Karpas-422 (cell line): ENCODE measurements around the gene ACVR2B. TPM values are rescaled to one million over a fixed set of nuclear protein-coding genes. Genes with fewer than 3 reads are reported as not detected.

ENCODE experiments used
- DNase-seq: peaks from one replicate; pipeline ENCODE4 v3.0.0-alpha.2; 2015
- H2AFZ ChIP-seq: fragments of 200-600 bp; sonication (generic); 2 replicates; pipeline ENCODE4 v1.6.1; 2014; ENCODE audit warnings: antibody characterized with exemption, low read length, mixed read lengths
- H3K27ac ChIP-seq: fragments of 200-600 bp; sonication (generic); 2 replicates; pipeline ENCODE4 v1.5.1; 2014; ENCODE audit warnings: mild to moderate bottlenecking, low read length, moderate library complexity
- H3K27me3 ChIP-seq: fragments of 200-600 bp; sonication (generic); 2 replicates; pipeline ENCODE4 v1.6.1; 2014; ENCODE audit warnings: low read length, mixed read lengths
- H3K36me3 ChIP-seq: fragments of 200-600 bp; sonication (generic); 2 replicates; pipeline ENCODE4 v1.6.1; 2014; ENCODE audit warnings: low read length, mixed read lengths; ENCODE audit not compliant: insufficient read depth
- H3K4me1 ChIP-seq: fragments of 200-600 bp; sonication (generic); 2 replicates; pipeline ENCODE4 v1.6.1; 2014; ENCODE audit warnings: mild to moderate bottlenecking, low read length, mixed read lengths
- H3K4me2 ChIP-seq: fragments of 200-600 bp; sonication (generic); 2 replicates; pipeline ENCODE4 v1.6.1; 2014; ENCODE audit warnings: low read length, low read depth, mild to moderate bottlenecking; ENCODE audit not compliant: poor library complexity, severe bottlenecking
- H3K4me3 ChIP-seq: fragments of 200-600 bp; sonication (generic); 2 replicates; pipeline ENCODE4 v1.5.1; 2014; ENCODE audit warnings: mild to moderate bottlenecking, antibody characterized with exemption, low read length, mixed read lengths
- H3K79me2 ChIP-seq: fragments of 200-600 bp; sonication (generic); 2 replicates; pipeline ENCODE4 v1.6.1; 2014; ENCODE audit warnings: mild to moderate bottlenecking, low read length, mixed read lengths
- H3K9ac ChIP-seq: fragments of 200-600 bp; sonication (generic); 2 replicates; pipeline ENCODE4 v1.6.0; 2014; ENCODE audit warnings: low read length
- H3K9me2 ChIP-seq: fragments of 200-600 bp; sonication (generic), shearing (Covaris generic); replicated peaks from 2 replicates; pipeline ENCODE4 v1.6.0; 2014; ENCODE audit warnings: mild to moderate bottlenecking, low read length, moderate library complexity; ENCODE audit not compliant: insufficient read depth
- H3K9me3 ChIP-seq: fragments of 300-700, 200-600 bp; sonication (generic); 2 replicates; pipeline ENCODE4 v1.6.1; 2014; ENCODE audit warnings: low read length, mixed read lengths
- H4K20me1 ChIP-seq: fragments of 200-600 bp; sonication (generic); 2 replicates; pipeline ENCODE4 v1.6.1; 2014; ENCODE audit warnings: mild to moderate bottlenecking, antibody characterized with exemption, low read length, low read depth; ENCODE audit not compliant: insufficient read depth
- total RNA-seq: library from RNA; depleted of rRNA; stranded (reverse); fragments of >200 nt; shearing (Covaris generic); gene quantifications from 2 replicates; pipeline ENCODE4 v1.2.3, GENCODE V29; 2014; ENCODE audit warnings: low replicate concordance

Gene ACVR2B
- total RNA-seq, 1 experiment from 2014 or later = 2.4 TPM

DNA sequence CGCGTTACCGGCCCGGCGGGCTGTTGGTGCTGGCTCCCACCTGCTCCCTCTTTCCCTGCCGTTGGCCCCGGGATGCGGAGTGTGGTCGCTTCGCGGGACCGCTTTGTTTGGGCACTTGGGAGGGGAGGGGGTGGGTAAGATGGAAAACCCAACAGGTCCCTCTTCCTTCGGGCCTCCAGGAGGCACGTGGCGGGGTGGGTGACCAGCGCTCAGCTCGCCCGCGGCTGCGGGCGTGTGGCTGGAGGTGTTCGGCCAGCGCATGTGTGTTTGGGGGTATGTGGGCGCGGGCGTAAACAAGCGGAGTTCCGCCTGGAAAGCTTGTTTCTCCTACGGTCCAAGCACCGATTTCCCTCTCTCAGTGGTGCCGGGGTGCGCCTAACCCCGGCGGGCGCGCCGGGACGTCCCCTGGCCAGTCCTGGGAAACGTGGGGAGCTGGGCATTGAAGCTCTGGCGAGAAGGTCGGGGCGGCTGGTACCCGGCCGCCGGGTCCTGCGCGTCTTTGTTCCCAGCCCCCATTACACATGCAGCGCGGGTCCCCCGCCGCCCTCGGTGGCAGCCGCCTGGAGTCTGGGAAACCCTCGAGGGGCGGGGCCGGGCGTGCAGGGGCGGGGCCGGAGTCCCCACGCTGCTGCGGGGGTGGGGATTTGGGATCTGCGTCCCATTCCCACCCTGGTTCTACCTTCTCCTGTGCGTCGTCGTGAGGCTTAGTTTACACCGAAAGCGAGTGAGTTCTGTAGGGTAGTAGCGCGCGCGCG, 1.4 kb downstream of the ACVR2B start:
- H3K4me1 ChIP-seq = peaks cover 23% of the 10 kb centered on the region
- no peaks in the 10 kb centered on the region for H3K36me3 ChIP-seq
- peak overlapping the region; percentile 80 for H3K4me2 ChIP-seq
- peak overlapping the region; percentile 75 for H3K9ac ChIP-seq
- DNase-seq = peak; percentile 48
- H3K9me2 ChIP-seq = no peaks in the 10 kb centered on the region
- peaks cover 23% of the 10 kb centered on the region; the same call in 1 of the 2 replicates for H4K20me1 ChIP-seq
- no peak overlapping the region for H3K27ac ChIP-seq
- no peaks in the 10 kb centered on the region for H3K9me3 ChIP-seq
- no peaks in the 10 kb centered on the region for H3K79me2 ChIP-seq
- H2AFZ ChIP-seq = no peak overlapping the region
- no peaks in the 10 kb centered on the region; the same call in 1 of the 2 replicates for H3K27me3 ChIP-seq
- H3K4me3 ChIP-seq = peak overlapping the region; percentile 81

GRCh38 chr3:38455639-38456430, 2.1 kb downstream of the ACVR2B start:
- Histone ChIP-seq H3K4me3 (peak overlapping the region; percentile 81), H4K20me1 (peaks cover 23% of the 10 kb centered on the region; the same call in 1 of the 2 replicates), H2AFZ (no peak overlapping the region), H3K79me2 (no peaks in the 10 kb centered on the region), H3K9ac (peak overlapping the region; percentile 75; the same call in 1 of the 2 replicates), H3K27me3 (no peaks in the 10 kb centered on the region; the same call in 1 of the 2 replicates), H3K9me3 (no peaks in the 10 kb centered on the region), H3K9me2 (no peaks in the 10 kb centered on the region), H3K36me3 (no peaks in the 10 kb centered on the region), H3K27ac (no peak overlapping the region), H3K4me2 (peak overlapping the region; percentile 80), H3K4me1 (peaks cover 23% of the 10 kb centered on the region)
- DNase-seq = no peak

DNA sequence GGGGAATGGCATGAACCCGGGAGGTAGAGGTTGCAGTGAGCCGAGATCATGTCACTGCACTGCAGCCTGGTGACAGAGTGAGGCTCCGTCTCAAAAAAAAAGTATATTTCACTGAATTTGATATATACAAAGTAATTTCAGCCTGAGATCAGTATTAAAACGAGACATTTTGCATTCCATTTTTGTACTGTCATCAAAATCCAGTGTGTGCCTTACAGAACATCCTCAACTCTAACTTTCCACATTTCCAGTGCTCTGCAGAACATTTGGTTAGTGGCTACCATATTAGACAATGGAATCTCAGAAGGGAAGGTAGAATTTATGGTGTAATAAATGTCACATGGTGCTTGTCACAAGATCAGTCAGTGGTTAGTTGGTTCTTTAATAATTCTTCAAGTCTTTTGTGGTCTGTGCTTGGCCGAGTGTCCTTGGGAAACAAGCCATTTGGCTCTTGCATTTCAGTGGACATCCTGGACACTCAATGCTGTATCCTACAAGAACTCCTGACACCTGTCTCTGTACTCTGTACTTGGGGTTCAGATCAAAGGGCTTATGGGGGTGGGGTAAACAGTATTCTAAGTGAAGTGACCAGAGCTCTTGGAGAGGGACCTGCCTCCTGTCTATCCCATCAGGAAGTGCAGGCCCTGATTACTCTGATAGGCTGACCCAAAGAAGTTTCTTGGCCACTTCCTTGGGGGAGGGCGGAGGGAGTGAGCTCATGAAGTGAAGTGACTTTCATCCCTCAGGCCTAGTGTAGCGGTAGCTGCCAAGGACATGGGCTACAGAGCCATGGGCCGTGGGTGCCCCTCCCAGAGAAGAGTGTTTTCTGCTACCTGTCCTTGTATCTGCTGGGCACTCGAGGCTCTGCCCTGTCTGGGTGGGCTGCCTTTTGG, 3.7 kb downstream of the ACVR2B start:
- peaks cover 23% of the 10 kb centered on the region for H3K4me1 ChIP-seq
- H3K4me3 ChIP-seq = no peak overlapping the region
- H3K4me2 ChIP-seq = no peak overlapping the region
- peaks cover under 1% of the 10 kb centered on the region; the same call in 1 of the 2 replicates for H3K27me3 ChIP-seq
- H4K20me1 ChIP-seq = peaks cover 26% of the 10 kb centered on the region; the same call in 1 of the 2 replicates
- H2AFZ ChIP-seq = no peak overlapping the region
- no peaks in the 10 kb centered on the region for H3K9me2 ChIP-seq
- no peaks in the 10 kb centered on the region for H3K36me3 ChIP-seq
- H3K9ac ChIP-seq = no peak overlapping the region
- DNase-seq = peak; percentile 21
- H3K9me3 ChIP-seq = no peaks in the 10 kb centered on the region
- no peaks in the 10 kb centered on the region for H3K79me2 ChIP-seq
- H3K27ac ChIP-seq = no peak overlapping the region

DNA sequence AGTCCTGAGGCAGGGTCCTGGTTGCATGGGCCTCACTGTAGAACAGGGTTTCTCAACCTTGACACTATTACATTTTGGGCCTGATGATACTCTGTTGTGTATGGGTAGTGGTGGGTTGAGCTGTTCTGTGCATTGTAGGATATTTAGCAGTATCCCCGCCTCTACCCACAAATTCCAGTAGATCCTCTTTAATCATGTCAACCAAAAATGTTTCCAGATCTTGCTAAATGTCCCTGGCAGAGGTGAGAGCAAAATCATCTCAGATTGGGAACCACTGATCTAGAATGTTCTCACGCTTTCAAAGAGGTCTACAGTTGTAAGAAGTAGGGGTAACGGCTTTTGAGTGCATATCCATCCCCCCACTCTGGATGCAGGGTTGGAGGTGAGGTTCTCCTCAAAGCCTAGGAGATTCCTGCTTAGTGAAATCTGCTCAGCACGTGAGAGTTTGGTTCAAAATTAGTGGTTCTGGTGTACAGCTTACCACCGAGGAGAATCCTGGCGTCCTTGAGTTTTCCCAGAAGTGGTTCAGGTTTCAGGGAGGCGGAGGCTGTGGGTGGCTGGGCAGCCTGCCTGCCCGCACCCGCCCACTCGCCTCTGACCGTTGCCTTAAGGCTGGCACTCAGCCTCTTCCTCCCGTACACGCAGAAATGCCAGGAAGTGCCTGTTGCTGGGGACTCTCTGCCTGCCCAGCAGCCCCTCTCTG, 5.3 kb downstream of the ACVR2B start:
- 0 out of 2 replicates have a peak, but pooled peaks cover 2% of the 10 kb centered on the region for H3K27me3 ChIP-seq
- H3K4me2 ChIP-seq = no peak overlapping the region
- H3K9me3 ChIP-seq = no peaks in the 10 kb centered on the region
- no peak overlapping the region for H3K4me3 ChIP-seq
- H3K9ac ChIP-seq = no peak overlapping the region
- DNase-seq = peak; percentile 21
- H4K20me1 ChIP-seq = peaks cover 37% of the 10 kb centered on the region; the same call in 1 of the 2 replicates
- peaks cover 14% of the 10 kb centered on the region for H3K4me1 ChIP-seq
- no peak overlapping the region for H3K27ac ChIP-seq
- H3K9me2 ChIP-seq = no peaks in the 10 kb centered on the region
- no peaks in the 10 kb centered on the region for H3K79me2 ChIP-seq
- no peaks in the 10 kb centered on the region for H3K36me3 ChIP-seq
- no peak overlapping the region for H2AFZ ChIP-seq

DNA sequence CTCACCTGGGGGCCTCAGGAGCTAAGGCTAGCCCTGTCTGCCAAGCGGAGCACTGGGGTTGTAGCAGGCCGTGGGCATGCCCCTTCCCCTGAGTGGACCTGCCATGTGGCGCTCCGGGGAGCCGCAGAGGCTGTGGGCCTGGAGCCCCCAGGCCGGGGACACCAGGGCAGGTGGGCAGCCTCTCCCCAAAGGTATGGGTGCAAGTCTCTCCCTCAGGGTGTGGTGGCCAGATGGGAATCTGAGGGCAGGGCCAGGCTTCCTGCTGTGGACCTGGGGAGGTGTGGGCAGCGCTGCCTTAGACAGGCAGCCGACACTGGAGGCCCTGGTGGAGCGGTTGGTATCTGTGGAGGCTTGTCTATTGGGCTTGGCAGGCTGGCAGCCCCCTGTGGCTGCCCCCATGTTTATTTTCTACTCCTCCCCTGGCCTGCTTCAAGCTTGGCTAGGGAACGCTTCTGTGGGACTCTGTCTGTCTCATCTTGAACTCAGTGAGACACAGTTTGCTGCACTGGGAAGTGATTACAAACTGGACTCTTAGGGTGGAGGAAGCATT, 5.9 kb downstream of the ACVR2B start:
- no peak overlapping the region for H3K4me3 ChIP-seq
- no peaks in the 10 kb centered on the region for H3K79me2 ChIP-seq
- H3K27me3 ChIP-seq = 0 out of 2 replicates have a peak, but pooled peaks cover 2% of the 10 kb centered on the region
- H4K20me1 ChIP-seq = peaks cover 42% of the 10 kb centered on the region; the same call in 1 of the 2 replicates
- H3K4me2 ChIP-seq = no peak overlapping the region
- H2AFZ ChIP-seq = no peak overlapping the region
- H3K4me1 ChIP-seq = peaks cover 11% of the 10 kb centered on the region
- no peak overlapping the region for H3K27ac ChIP-seq
- no peak overlapping the region for H3K9ac ChIP-seq
- H3K9me2 ChIP-seq = no peaks in the 10 kb centered on the region
- DNase-seq = no peak
- H3K36me3 ChIP-seq = no peaks in the 10 kb centered on the region
- H3K9me3 ChIP-seq = no peaks in the 10 kb centered on the region

DNA sequence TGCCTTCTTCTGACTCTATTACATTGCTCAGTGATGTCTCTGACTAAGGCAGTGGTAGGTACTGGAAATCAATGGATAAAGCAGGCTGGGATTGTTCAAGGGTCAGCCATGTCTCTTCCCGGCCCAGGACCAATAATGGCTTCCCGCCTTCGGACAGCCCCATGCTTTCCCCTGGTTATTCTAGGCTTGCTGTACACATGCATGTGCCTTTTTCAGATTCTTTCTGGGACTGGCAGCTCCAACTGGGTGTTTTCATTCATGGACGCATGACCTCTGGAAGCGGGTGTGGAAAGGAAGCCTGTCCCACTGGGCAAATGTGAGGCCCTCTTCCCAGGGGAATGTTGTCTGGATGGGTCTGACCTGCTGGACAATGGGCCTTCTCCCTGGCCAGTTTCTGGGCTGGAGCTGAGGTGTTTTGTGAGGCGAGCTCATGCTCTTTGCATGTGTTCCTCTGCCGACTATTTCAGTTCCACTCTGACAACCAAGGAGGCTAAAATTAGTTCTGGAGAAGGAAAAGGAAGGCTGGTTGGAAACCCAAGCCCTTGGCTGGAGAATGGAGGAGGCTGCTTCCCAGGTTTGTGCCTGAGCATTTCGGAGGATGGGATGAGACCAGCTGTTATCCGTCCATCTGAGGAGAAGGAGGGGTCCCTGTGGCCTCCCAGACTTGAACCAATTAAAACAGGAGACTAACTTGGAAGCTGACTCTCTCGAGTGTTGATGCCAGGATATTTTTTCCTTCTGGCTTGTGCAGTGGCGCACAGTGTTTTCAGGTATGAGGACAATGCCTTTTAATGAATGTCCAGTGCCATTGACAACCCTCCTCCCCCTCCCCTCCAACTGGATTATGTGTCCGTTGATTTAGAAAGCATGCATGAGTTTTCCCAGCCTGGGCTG, 6.9 kb downstream of the ACVR2B start:
- Histone ChIP-seq H3K9me2 (no peaks in the 10 kb centered on the region), H3K27me3 (0 out of 2 replicates have a peak, but pooled peaks cover 2% of the 10 kb centered on the region), H3K79me2 (no peaks in the 10 kb centered on the region), H3K4me3 (no peak overlapping the region), H3K36me3 (no peaks in the 10 kb centered on the region), H2AFZ (no peak overlapping the region), H3K27ac (no peak overlapping the region), H3K9ac (no peak overlapping the region), H3K4me2 (no peak overlapping the region), H3K4me1 (peaks cover under 1% of the 10 kb centered on the region), H4K20me1 (peaks cover 39% of the 10 kb centered on the region; the same call in 1 of the 2 replicates), H3K9me3 (no peaks in the 10 kb centered on the region)
- peak; percentile 20 for DNase-seq
